Measurements from ENCODE around the gene CCSER1.

The CCSER1 gene

GRCh38 chr4:90198086-90198847 lies 71.1 kb downstream of the CCSER1 start:
- DNase-seq, result no peak

GRCh38 chr4:90207887-90208454 lies 80.8 kb downstream of the CCSER1 start:
- no peak for DNase-seq

- peak; percentile 37 for DNase-seq
These were observed 82.7 kb downstream of the CCSER1 start for GRCh38 chr4:90209922-90210321.

- DNase-seq, result no peak
These were observed 84.0 kb downstream of the CCSER1 start for GRCh38 chr4:90211174-90211573.

- no peak for DNase-seq
These were observed 88.1 kb downstream of the CCSER1 start for GRCh38 chr4:90215286-90215685.

- DNase-seq, result no peak
These were observed 92.6 kb downstream of the CCSER1 start for GRCh38 chr4:90219822-90220221.

GRCh38 chr4:90220459-90220858 lies 93.3 kb downstream of the CCSER1 start:
- no peak for DNase-seq

- DNase-seq, result no peak
These were observed 99.5 kb downstream of the CCSER1 start for GRCh38 chr4:90226734-90227133.

- no peak for DNase-seq
These were observed 100.0 kb downstream of the CCSER1 start for GRCh38 chr4:90227177-90227576.

- peak; percentile 1 for DNase-seq
These were observed 107.8 kb downstream of the CCSER1 start for GRCh38 chr4:90234916-90235547.

GRCh38 chr4:90237751-90238530 lies 110.7 kb downstream of the CCSER1 start:
- DNase-seq, result no peak

- no peak for DNase-seq
These were observed 113.1 kb downstream of the CCSER1 start for GRCh38 chr4:90240333-90240732.

GRCh38 chr4:90241008-90241407 lies 113.8 kb downstream of the CCSER1 start:
- no peak for DNase-seq

- DNase-seq, result no peak
These were observed 118.6 kb downstream of the CCSER1 start for GRCh38 chr4:90245837-90246236.

GRCh38 chr4:90246816-90247215 lies 119.6 kb downstream of the CCSER1 start:
- DNase-seq, result no peak

GRCh38 chr4:90254357-90254756 lies 127.2 kb downstream of the CCSER1 start:
- DNase-seq, result no peak

- DNase-seq, result no peak
These were observed 147.0 kb downstream of the CCSER1 start for GRCh38 chr4:90274175-90274574.

- no peak for DNase-seq
These were observed 153.8 kb downstream of the CCSER1 start for GRCh38 chr4:90280954-90281353.

- DNase-seq, result no peak
These were observed 154.6 kb downstream of the CCSER1 start for GRCh38 chr4:90281541-90282355.

- no peak for DNase-seq
These were observed 163.2 kb downstream of the CCSER1 start for GRCh38 chr4:90290345-90290744.

GRCh38 chr4:90292438-90292837 lies 165.2 kb downstream of the CCSER1 start:
- no peak for DNase-seq

GRCh38 chr4:90293320-90293719 lies 166.1 kb downstream of the CCSER1 start:
- DNase-seq, result no peak

GRCh38 chr4:90299373-90299772 lies 172.2 kb downstream of the CCSER1 start:
- no peak for DNase-seq
